Stomach smooth muscle (tissue), 2 donors: ENCODE data around the gene UPB1.
A peak's percentile ranks its signal among the peaks of the same experiment; 100 is the strongest.

Experiments
- H3K27ac ChIP-seq: one replicate; pipeline ENCODE4 v1.7.0; 2013; ENCODE audit warnings: mild to moderate bottlenecking, low read length, inconsistent platforms
- H3K27me3 ChIP-seq, 2 donors: one replicate each; pipeline ENCODE4 v1.7.0; 2013; ENCODE audit warnings: low read length in 2 of 2; ENCODE audit not compliant: insufficient read depth in 2 of 2, control insufficient read depth in 1 of 2
- H3K36me3 ChIP-seq, 2 donors: one replicate each; pipeline ENCODE4 v1.7.0; 2013; ENCODE audit warnings: low read length in 2 of 2; ENCODE audit not compliant: control insufficient read depth in 2 of 2, insufficient read depth in 2 of 2
- H3K4me1 ChIP-seq: one replicate; pipeline ENCODE4 v1.7.0; 2013; ENCODE audit warnings: low read length; ENCODE audit not compliant: control insufficient read depth, insufficient read depth
- H3K4me3 ChIP-seq, 2 donors: one replicate each; pipeline ENCODE4 v1.7.0; 2013; ENCODE audit warnings: low read length in 2 of 2
- H3K9ac ChIP-seq, 2 donors: one replicate each; pipeline ENCODE4 v1.7.0; 2013; ENCODE audit warnings: low read length in 2 of 2, mild to moderate bottlenecking in 1 of 2
- H3K9me3 ChIP-seq, 2 donors: one replicate each; pipeline ENCODE4 v1.7.0; 2013; ENCODE audit warnings: low read length in 2 of 2; ENCODE audit not compliant: control insufficient read depth in 2 of 2
- donor health status: healthy.
- donor health status: Pancreatic carcinoma.

Gene UPB1

GRCh38 chr22:24460418-24461089 is 34.6 kb upstream of the UPB1 start:
- no peak overlapping the region for H3K9ac ChIP-seq
- no peaks in the 10 kb centered on the region for H3K4me1 ChIP-seq
- no peaks in the 10 kb centered on the region for H3K27me3 ChIP-seq
- no peaks in the 10 kb centered on the region for H3K36me3 ChIP-seq
- H3K9me3 ChIP-seq, result no peaks in the 10 kb centered on the region
- no peak overlapping the region for H3K27ac ChIP-seq
- H3K4me3 ChIP-seq, result no peak overlapping the region

- peaks cover 12% of the 10 kb centered on the region for H3K4me1 ChIP-seq
- no peaks in the 10 kb centered on the region for H3K9me3 ChIP-seq
- no peaks in the 10 kb centered on the region for H3K27me3 ChIP-seq
- no peaks in the 10 kb centered on the region for H3K36me3 ChIP-seq
- no peak overlapping the region for H3K27ac ChIP-seq
- H3K4me3 ChIP-seq, result no peak overlapping the region
- H3K9ac ChIP-seq, result no peak overlapping the region
These were observed 31.9 kb upstream of the UPB1 start for GRCh38 chr22:24463071-24463760.

- Histone ChIP-seq H3K9ac (no peak overlapping the region), H3K4me3 (no peak overlapping the region), H3K9me3 (no peaks in the 10 kb centered on the region), H3K36me3 (no peaks in the 10 kb centered on the region), H3K4me1 (peaks cover 12% of the 10 kb centered on the region), H3K27me3 (no peaks in the 10 kb centered on the region), H3K27ac (no peak overlapping the region)
These were observed 29.6 kb upstream of the UPB1 start for GRCh38 chr22:24465566-24465965.

- no peak overlapping the region for H3K9ac ChIP-seq
- H3K4me3 ChIP-seq, result no peak overlapping the region
- no peaks in the 10 kb centered on the region for H3K27me3 ChIP-seq
- no peak overlapping the region for H3K27ac ChIP-seq
- H3K4me1 ChIP-seq, result peaks cover 12% of the 10 kb centered on the region
- H3K36me3 ChIP-seq, result no peaks in the 10 kb centered on the region
- no peaks in the 10 kb centered on the region for H3K9me3 ChIP-seq
These were observed 29.2 kb upstream of the UPB1 start for GRCh38 chr22:24465975-24466374.

- Histone ChIP-seq H3K27ac (peak overlapping the region; percentile 31), H3K4me1 (peaks cover 15% of the 10 kb centered on the region), H3K27me3 (no peaks in the 10 kb centered on the region), H3K9ac (no peak overlapping the region), H3K9me3 (no peaks in the 10 kb centered on the region), H3K36me3 (no peaks in the 10 kb centered on the region), H3K4me3 (peak overlapping the region in 1 of 2 donors; percentile 28)
These were observed 28.3 kb upstream of the UPB1 start for GRCh38 chr22:24466716-24467328.

- H3K27ac ChIP-seq, result no peak overlapping the region
- H3K27me3 ChIP-seq, result no peaks in the 10 kb centered on the region
- H3K4me3 ChIP-seq, result no peak overlapping the region
- no peaks in the 10 kb centered on the region for H3K9me3 ChIP-seq
- no peak overlapping the region for H3K9ac ChIP-seq
- peaks cover 15% of the 10 kb centered on the region for H3K4me1 ChIP-seq
- H3K36me3 ChIP-seq, result no peaks in the 10 kb centered on the region
These were observed 27.8 kb upstream of the UPB1 start for GRCh38 chr22:24467340-24467739.

- Histone ChIP-seq H3K9ac (no peak overlapping the region), H3K9me3 (no peaks in the 10 kb centered on the region), H3K27ac (no peak overlapping the region), H3K4me1 (peaks cover 13% of the 10 kb centered on the region), H3K36me3 (no peaks in the 10 kb centered on the region), H3K27me3 (no peaks in the 10 kb centered on the region), H3K4me3 (no peak overlapping the region)
These were observed 23.6 kb upstream of the UPB1 start for GRCh38 chr22:24471570-24471969.

- Histone ChIP-seq H3K9me3 (no peaks in the 10 kb centered on the region), H3K4me3 (no peak overlapping the region), H3K36me3 (no peaks in the 10 kb centered on the region), H3K27me3 (no peaks in the 10 kb centered on the region), H3K9ac (no peak overlapping the region), H3K27ac (no peak overlapping the region), H3K4me1 (peaks cover 6% of the 10 kb centered on the region)
These were observed 21.8 kb upstream of the UPB1 start for GRCh38 chr22:24473284-24473683.

GRCh38 chr22:24474221-24474620 is 20.9 kb upstream of the UPB1 start:
- Histone ChIP-seq H3K9ac (no peak overlapping the region), H3K27me3 (no peaks in the 10 kb centered on the region), H3K27ac (no peak overlapping the region), H3K4me1 (peaks cover 6% of the 10 kb centered on the region), H3K4me3 (no peak overlapping the region), H3K36me3 (no peaks in the 10 kb centered on the region), H3K9me3 (no peaks in the 10 kb centered on the region)

GRCh38 chr22:24474649-24475255 is 20.4 kb upstream of the UPB1 start:
- Histone ChIP-seq H3K9me3 (no peaks in the 10 kb centered on the region), H3K27ac (no peak overlapping the region), H3K4me1 (peaks cover 6% of the 10 kb centered on the region), H3K36me3 (no peaks in the 10 kb centered on the region), H3K9ac (no peak overlapping the region), H3K27me3 (no peaks in the 10 kb centered on the region), H3K4me3 (no peak overlapping the region)
